ENCODE measurements around the gene SIVA1. TPM values are rescaled to one million over a fixed set of nuclear protein-coding genes. Genes with fewer than 3 reads are reported as not detected.

Gene SIVA1
- polyA plus RNA-seq, 2 donors, result 60.5 to 159 TPM

- Histone ChIP-seq H3K36me3 (ENCODE audit: control insufficient read depth in 2 of 2, insufficient read depth in 2 of 2, low read length in 1 of 2) (peaks cover 0 to 24% of the 10 kb centered on the region in 2 donors), H3K4me1 (ENCODE audit: control insufficient read depth in 2 of 2, insufficient read depth in 2 of 2, low read length in 1 of 2) (peaks cover 4 to 10% of the 10 kb centered on the region in 2 donors)
- WGBS, 2 donors, result 83 to 89% methylated on average over 12 to 13 of the region's 13 CpGs
Measured at GRCh38 chr14:104782808-104783139, 29.8 kb downstream of the SIVA1 start.

GRCh38 chr14:104783484-104784217, 30.7 kb downstream of the SIVA1 start:
- 70 to 84% methylated on average over 16 of the region's 16 CpGs for WGBS, 2 donors
- Histone ChIP-seq H3K4me3 (ENCODE audit: low read depth in 1 of 2, low read length in 2 of 2) (no peak overlapping the region), H3K4me1 (ENCODE audit: control insufficient read depth in 2 of 2, insufficient read depth in 2 of 2, low read length in 1 of 2) (peaks cover 5 to 13% of the 10 kb centered on the region in 2 donors), H3K36me3 (ENCODE audit: control insufficient read depth in 2 of 2, insufficient read depth in 2 of 2, low read length in 1 of 2) (peaks cover 0 to 26% of the 10 kb centered on the region in 2 donors), H3K27ac (ENCODE audit: low read depth in 2 of 2, low read length in 1 of 2) (no peak overlapping the region), H3K9me3 (ENCODE audit: control insufficient read depth in 2 of 2, insufficient read depth in 1 of 2, low read depth in 1 of 2, low read length in 1 of 2) (no peaks in the 10 kb centered on the region), H3K27me3 (ENCODE audit: control insufficient read depth in 1 of 2, insufficient read depth in 2 of 2, low read length in 2 of 2) (no peaks in the 10 kb centered on the region)

More at GRCh38 chr14:104782808-104783139, 29.8 kb downstream of the SIVA1 start:
- H3K9me3 ChIP-seq (ENCODE audit: control insufficient read depth in 2 of 2, insufficient read depth in 1 of 2, low read depth in 1 of 2, low read length in 1 of 2), result no peaks in the 10 kb centered on the region
- H3K4me3 ChIP-seq (ENCODE audit: low read depth in 1 of 2, low read length in 2 of 2), result no peak overlapping the region
- no peak overlapping the region for H3K27ac ChIP-seq (ENCODE audit: low read depth in 2 of 2, low read length in 1 of 2)
- no peaks in the 10 kb centered on the region for H3K27me3 ChIP-seq (ENCODE audit: control insufficient read depth in 1 of 2, insufficient read depth in 2 of 2, low read length in 2 of 2)

- H3K9me3 ChIP-seq (ENCODE audit: control insufficient read depth in 2 of 2, insufficient read depth in 1 of 2, low read depth in 1 of 2, low read length in 1 of 2), result no peaks in the 10 kb centered on the region
- H3K27me3 ChIP-seq (ENCODE audit: control insufficient read depth in 1 of 2, insufficient read depth in 2 of 2, low read length in 2 of 2), result no peaks in the 10 kb centered on the region
- peaks cover 6 to 11% of the 10 kb centered on the region in 2 donors for H3K4me1 ChIP-seq (ENCODE audit: control insufficient read depth in 2 of 2, insufficient read depth in 2 of 2, low read length in 1 of 2)
- no peak overlapping the region for H3K27ac ChIP-seq (ENCODE audit: low read depth in 2 of 2, low read length in 1 of 2)
- 76 to 79% methylated on average over 9 of the region's 9 CpGs for WGBS, 2 donors
- H3K36me3 ChIP-seq (ENCODE audit: control insufficient read depth in 2 of 2, insufficient read depth in 2 of 2, low read length in 1 of 2), result peaks cover 0 to 31% of the 10 kb centered on the region in 2 donors
- no peak overlapping the region for H3K4me3 ChIP-seq (ENCODE audit: low read depth in 1 of 2, low read length in 2 of 2)
Measured at GRCh38 chr14:104784218-104784568, 31.2 kb downstream of the SIVA1 start.

- WGBS, 2 donors, result 69 to 71% methylated on average over 35 to 36 of the region's 36 CpGs
- Histone ChIP-seq H3K27ac (ENCODE audit: low read depth in 2 of 2, low read length in 1 of 2) (no peak overlapping the region), H3K9me3 (ENCODE audit: control insufficient read depth in 2 of 2, insufficient read depth in 1 of 2, low read depth in 1 of 2, low read length in 1 of 2) (no peaks in the 10 kb centered on the region), H3K27me3 (ENCODE audit: control insufficient read depth in 1 of 2, insufficient read depth in 2 of 2, low read length in 2 of 2) (no peaks in the 10 kb centered on the region), H3K36me3 (ENCODE audit: control insufficient read depth in 2 of 2, insufficient read depth in 2 of 2, low read length in 1 of 2) (peaks cover 0 to 31% of the 10 kb centered on the region in 2 donors), H3K4me1 (ENCODE audit: control insufficient read depth in 2 of 2, insufficient read depth in 2 of 2, low read length in 1 of 2) (peaks cover 6 to 13% of the 10 kb centered on the region in 2 donors), H3K4me3 (ENCODE audit: low read depth in 1 of 2, low read length in 2 of 2) (no peak overlapping the region)
Measured at GRCh38 chr14:104784846-104785707, 32.1 kb downstream of the SIVA1 start.

GRCh38 chr14:104785708-104786080, 32.7 kb downstream of the SIVA1 start:
- Histone ChIP-seq H3K4me3 (ENCODE audit: low read depth in 1 of 2, low read length in 2 of 2) (no peak overlapping the region), H3K27me3 (ENCODE audit: control insufficient read depth in 1 of 2, insufficient read depth in 2 of 2, low read length in 2 of 2) (no peaks in the 10 kb centered on the region), H3K9me3 (ENCODE audit: control insufficient read depth in 2 of 2, insufficient read depth in 1 of 2, low read depth in 1 of 2, low read length in 1 of 2) (no peaks in the 10 kb centered on the region), H3K27ac (ENCODE audit: low read depth in 2 of 2, low read length in 1 of 2) (no peak overlapping the region), H3K36me3 (ENCODE audit: control insufficient read depth in 2 of 2, insufficient read depth in 2 of 2, low read length in 1 of 2) (peaks cover 0 to 32% of the 10 kb centered on the region in 2 donors), H3K4me1 (ENCODE audit: control insufficient read depth in 2 of 2, insufficient read depth in 2 of 2, low read length in 1 of 2) (peaks cover 6 to 17% of the 10 kb centered on the region in 2 donors)
- 83 to 86% methylated on average over 13 of the region's 13 CpGs for WGBS, 2 donors

GRCh38 chr14:104786091-104786586, 33.2 kb downstream of the SIVA1 start:
- no peak overlapping the region for H3K27ac ChIP-seq (ENCODE audit: low read depth in 2 of 2, low read length in 1 of 2)
- WGBS, 2 donors, result 38 to 40% methylated on average over 8 to 13 of the region's 14 CpGs
- H3K36me3 ChIP-seq (ENCODE audit: control insufficient read depth in 2 of 2, insufficient read depth in 2 of 2, low read length in 1 of 2), result peaks cover 0 to 34% of the 10 kb centered on the region in 2 donors
- H3K4me3 ChIP-seq (ENCODE audit: low read depth in 1 of 2, low read length in 2 of 2), result no peak overlapping the region
- H3K27me3 ChIP-seq (ENCODE audit: control insufficient read depth in 1 of 2, insufficient read depth in 2 of 2, low read length in 2 of 2), result no peaks in the 10 kb centered on the region
- H3K4me1 ChIP-seq (ENCODE audit: control insufficient read depth in 2 of 2, insufficient read depth in 2 of 2, low read length in 1 of 2), result peaks cover 6 to 20% of the 10 kb centered on the region in 2 donors
- H3K9me3 ChIP-seq (ENCODE audit: control insufficient read depth in 2 of 2, insufficient read depth in 1 of 2, low read depth in 1 of 2, low read length in 1 of 2), result no peaks in the 10 kb centered on the region

GRCh38 chr14:104786726-104787675, 34.1 kb downstream of the SIVA1 start:
- Histone ChIP-seq H3K4me1 (ENCODE audit: control insufficient read depth in 2 of 2, insufficient read depth in 2 of 2, low read length in 1 of 2) (peaks cover 7 to 24% of the 10 kb centered on the region in 2 donors), H3K27me3 (ENCODE audit: control insufficient read depth in 1 of 2, insufficient read depth in 2 of 2, low read length in 2 of 2) (no peaks in the 10 kb centered on the region), H3K36me3 (ENCODE audit: control insufficient read depth in 2 of 2, insufficient read depth in 2 of 2, low read length in 1 of 2) (peaks cover 0 to 37% of the 10 kb centered on the region in 2 donors), H3K4me3 (ENCODE audit: low read depth in 1 of 2, low read length in 2 of 2) (no peak overlapping the region), H3K9me3 (ENCODE audit: control insufficient read depth in 2 of 2, insufficient read depth in 1 of 2, low read depth in 1 of 2, low read length in 1 of 2) (no peaks in the 10 kb centered on the region), H3K27ac (ENCODE audit: low read depth in 2 of 2, low read length in 1 of 2) (no peak overlapping the region)
- WGBS, 2 donors, result 68 to 70% methylated on average over 30 of the region's 30 CpGs

- H3K27ac ChIP-seq (ENCODE audit: low read depth in 2 of 2, low read length in 1 of 2), result no peak overlapping the region
- no peaks in the 10 kb centered on the region for H3K27me3 ChIP-seq (ENCODE audit: control insufficient read depth in 1 of 2, insufficient read depth in 2 of 2, low read length in 2 of 2)
- H3K4me3 ChIP-seq (ENCODE audit: low read depth in 1 of 2, low read length in 2 of 2), result no peak overlapping the region
- peaks cover 0 to 43% of the 10 kb centered on the region in 2 donors for H3K36me3 ChIP-seq (ENCODE audit: control insufficient read depth in 2 of 2, insufficient read depth in 2 of 2, low read length in 1 of 2)
- H3K4me1 ChIP-seq (ENCODE audit: control insufficient read depth in 2 of 2, insufficient read depth in 2 of 2, low read length in 1 of 2), result peaks cover 14 to 31% of the 10 kb centered on the region in 2 donors
- H3K9me3 ChIP-seq (ENCODE audit: control insufficient read depth in 2 of 2, insufficient read depth in 1 of 2, low read depth in 1 of 2, low read length in 1 of 2), result no peaks in the 10 kb centered on the region
- 76 to 85% methylated on average over 6 to 7 of the region's 7 CpGs for WGBS, 2 donors
Measured at GRCh38 chr14:104787736-104788135, 34.8 kb downstream of the SIVA1 start.
